UCSD-AML1 (cell line): ENCODE measurements around the gene TTC36.
"Not testable (repeated sequence)": the region's sequence is repeated elsewhere in the genome, so short reads cannot be mapped to it uniquely, and the experiment has no call there.

Experiments used
- DNase-seq: peaks from one replicate; lab custom pipeline; 2025; ENCODE audit not compliant: unreplicated experiment; lab: John Stamatoyannopoulos, UW

The TTC36 gene, protein sequence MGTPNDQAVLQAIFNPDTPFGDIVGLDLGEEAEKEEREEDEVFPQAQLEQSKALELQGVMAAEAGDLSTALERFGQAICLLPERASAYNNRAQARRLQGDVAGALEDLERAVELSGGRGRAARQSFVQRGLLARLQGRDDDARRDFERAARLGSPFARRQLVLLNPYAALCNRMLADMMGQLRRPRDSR

DNA sequence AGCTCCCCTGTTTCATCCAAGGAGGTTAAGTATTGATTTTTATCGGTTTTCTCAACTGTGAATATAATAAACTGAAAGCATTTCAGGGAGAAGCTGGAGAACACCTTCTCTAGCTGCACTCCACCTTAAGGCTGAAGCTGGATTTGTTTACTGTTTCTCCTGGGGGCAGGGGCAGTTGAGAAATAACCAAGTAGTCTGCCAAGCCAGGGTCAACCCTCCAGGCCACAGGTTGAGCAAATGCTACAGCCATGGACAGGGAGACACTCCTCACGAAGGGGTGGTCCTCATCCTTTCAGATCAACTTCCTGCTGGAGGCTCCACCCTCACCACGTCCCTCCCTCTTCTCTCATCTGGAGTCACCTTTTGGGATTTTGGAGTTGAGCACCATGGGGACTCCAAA lies at the start of gene TTC36:
TSS of gene TTC36 (plus strand) at position 366 of the 400 bp plus-strand sequence. CDS start at position 387, 21 bp downstream.
- DNase-seq = no peak

DNA sequence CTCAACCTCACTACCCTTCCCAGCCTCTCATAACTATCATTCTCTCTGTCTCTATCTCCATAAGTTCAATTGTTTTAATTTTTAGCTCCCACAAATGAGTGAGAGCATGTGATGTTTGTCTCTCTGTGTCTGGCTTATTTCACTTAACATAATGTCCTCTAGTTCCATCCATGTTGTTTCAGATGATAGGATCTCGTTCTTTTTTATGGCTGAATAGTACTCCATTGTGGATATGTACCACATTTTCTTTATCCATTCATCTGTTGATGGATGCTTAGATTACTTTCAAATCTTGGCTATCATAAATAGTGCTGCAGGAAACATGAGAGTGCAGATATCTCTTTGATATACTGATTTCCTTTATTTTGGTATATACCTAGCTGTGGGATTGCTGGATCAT lies 46.0 kb upstream of the TTC36 start:
- not testable (repeated sequence) for DNase-seq

DNA sequence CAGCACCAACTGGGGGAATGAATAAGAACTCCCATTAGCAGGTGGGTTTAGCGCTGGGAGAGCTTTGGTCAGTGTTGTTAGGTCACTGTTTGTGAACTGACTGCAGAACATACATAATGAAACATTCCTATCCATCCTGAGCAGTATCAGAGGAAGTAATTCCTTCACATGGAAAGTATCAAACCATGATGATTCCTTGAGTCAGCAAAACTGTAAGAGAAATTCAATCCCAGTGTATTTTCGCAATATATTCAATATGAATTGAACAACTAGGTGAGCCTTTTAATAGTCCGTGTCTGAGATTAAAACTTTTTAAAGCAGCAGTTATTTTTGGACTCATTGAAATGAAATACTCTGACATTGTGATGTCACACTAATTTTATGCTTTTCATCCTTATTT lies 42.9 kb upstream of the TTC36 start:
- no peak for DNase-seq

DNA sequence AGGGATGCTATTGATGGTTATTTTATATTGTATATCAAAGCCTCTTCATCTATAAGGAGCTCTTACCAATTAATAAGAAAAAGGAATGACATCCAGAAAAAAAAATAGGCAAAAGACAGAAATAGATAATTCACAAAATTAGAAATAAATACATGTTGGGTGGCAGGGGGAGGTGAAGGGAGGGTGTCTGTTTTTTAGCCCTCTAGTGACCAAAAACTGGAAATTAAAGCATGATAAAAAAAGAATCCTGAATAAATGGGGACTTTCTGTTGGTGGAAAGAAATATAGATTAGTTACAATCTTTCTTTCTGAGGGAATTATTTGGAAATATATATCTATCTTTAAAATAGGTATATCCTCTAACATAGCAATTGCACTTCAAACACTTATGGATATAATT lies 42.0 kb upstream of the TTC36 start:
- DNase-seq = no peak

DNA sequence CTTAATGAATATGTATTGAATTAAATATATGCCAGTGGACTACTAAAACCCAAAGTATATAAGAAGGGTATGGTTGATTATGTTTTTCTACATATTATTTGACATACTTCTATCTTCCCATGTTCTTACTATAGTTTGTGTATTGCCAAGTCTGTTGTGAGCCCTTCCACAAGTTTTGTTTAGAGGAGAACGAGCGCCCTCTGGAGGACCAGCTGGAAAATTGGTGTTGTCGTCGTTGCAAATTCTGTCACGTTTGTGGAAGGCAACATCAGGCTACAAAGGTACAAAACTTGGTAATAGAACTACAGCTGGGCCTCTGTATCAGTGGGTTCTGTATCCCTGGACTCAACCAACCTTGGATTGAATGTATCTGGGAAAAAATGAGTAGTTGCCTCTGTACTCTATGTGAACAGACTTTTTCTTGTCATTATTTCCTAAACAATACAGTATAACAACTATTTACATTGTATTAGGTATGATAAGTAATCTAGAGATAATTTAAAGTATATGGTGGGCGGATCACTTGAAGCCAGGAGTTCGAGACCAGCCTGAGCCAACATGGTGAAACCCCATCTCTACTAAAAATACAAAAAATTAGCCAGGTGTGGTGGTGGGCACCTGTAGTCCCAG lies 38.7 kb upstream of the TTC36 start:
- DNase-seq = peak; percentile 52

DNA sequence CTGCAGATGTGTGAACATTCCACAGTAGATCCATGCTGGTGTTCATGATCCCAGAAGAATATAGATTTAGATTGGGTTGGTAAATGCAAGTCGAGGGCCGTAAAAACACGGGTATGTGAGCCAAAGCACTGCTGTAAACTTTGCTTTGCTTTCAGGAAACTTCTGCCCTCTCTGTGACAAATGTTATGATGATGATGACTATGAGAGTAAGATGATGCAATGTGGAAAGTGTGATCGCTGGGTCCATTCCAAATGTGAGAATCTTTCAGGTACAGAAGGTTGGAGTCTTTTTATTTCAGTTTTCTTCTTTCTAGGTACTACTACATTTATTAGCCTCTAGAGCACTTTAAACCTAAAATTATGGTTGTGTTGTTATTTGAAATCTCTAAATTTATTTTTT lies 36.2 kb upstream of the TTC36 start:
- DNase-seq = no peak

DNA sequence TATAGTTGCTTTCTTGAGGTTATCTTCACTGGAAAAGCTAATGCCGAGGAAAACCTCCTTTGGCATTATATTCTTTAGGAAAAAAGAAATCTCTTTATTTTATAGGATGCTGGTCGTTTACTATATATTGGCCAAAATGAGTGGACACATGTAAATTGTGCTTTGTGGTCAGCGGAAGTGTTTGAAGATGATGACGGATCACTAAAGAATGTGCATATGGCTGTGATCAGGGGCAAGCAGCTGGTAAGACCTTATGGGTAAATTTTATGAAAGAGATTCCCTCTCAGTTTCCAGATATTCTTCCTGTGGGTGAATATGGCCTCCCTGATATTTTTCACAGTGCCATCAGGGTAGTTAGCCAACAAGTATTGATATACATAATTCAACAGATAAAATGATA lies 29.4 kb upstream of the TTC36 start:
- DNase-seq = no peak

DNA sequence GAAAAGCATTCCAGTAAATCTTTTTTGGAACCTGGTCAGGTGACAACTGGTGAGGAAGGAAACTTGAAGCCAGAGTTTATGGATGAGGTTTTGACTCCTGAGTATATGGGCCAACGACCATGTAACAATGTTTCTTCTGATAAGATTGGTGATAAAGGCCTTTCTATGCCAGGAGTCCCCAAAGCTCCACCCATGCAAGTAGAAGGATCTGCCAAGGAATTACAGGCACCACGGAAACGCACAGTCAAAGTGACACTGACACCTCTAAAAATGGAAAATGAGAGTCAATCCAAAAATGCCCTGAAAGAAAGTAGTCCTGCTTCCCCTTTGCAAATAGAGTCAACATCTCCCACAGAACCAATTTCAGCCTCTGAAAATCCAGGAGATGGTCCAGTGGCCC lies 24.1 kb upstream of the TTC36 start:
- no peak for DNase-seq

DNA sequence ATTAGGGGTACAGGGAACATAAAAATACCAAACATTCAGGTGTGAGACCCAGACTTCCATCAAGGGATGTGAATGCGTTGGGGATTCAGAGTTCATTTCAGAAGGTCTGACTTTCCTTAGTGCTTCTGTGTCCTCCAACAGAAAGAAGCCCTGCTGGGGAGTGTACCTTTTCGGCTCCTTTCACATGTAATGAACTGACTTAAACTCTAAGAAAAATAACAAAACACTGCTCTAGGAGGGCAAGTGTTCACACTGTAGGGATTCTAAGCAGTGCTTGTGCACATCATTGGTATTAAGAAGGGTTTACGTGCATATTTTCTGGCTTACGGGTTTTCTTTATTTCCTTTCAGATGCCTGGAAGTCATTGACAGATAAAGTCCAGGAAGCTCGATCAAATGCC lies 15.7 kb upstream of the TTC36 start:
- DNase-seq = no peak

DNA sequence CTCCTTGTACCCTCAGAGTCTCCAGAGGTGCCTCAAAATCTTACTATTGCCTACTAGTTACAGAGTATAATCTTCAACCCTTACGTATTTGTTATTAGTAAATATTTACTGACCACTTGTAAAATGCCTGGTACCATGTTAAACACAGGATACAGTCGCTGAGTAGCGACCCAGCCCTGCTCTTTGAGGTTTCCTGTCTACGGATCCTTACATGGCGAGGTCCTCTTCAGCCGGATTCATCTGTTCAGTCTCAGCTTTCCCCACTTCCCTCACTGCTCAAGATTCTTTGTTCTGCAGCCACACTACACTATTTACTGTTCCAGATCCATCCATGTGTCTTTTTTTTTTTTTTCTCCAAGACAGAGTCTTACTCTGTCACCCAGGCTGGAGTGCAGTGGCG lies 13.2 kb upstream of the TTC36 start:
- DNase-seq = peak; percentile 55

DNA sequence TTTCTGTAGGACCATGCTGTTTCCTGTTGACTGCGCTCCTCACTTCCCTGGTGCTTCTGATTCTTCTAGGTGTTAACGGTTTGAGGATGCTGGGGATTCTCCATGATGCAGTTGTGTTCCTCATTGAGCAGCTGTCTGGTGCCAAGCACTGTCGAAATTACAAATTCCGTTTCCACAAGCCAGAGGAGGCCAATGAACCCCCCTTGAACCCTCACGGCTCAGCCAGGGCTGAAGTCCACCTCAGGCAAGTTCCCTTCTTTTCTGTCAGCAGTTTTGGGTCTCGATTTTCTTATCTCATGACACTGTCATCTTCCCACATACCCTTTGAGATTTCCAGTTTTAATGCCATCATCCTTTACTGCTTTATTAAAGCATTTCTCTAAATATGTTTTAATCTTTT lies 7.7 kb upstream of the TTC36 start:
- no peak for DNase-seq

DNA sequence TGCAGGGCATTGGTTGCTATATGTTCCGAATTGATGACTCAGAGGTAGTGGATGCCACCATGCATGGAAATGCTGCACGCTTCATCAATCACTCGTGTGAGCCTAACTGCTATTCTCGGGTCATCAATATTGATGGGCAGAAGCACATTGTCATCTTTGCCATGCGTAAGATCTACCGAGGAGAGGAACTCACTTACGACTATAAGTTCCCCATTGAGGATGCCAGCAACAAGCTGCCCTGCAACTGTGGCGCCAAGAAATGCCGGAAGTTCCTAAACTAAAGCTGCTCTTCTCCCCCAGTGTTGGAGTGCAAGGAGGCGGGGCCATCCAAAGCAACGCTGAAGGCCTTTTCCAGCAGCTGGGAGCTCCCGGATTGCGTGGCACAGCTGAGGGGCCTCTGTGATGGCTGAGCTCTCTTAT lies 5.4 kb upstream of the TTC36 start:
- DNase-seq = no peak

DNA sequence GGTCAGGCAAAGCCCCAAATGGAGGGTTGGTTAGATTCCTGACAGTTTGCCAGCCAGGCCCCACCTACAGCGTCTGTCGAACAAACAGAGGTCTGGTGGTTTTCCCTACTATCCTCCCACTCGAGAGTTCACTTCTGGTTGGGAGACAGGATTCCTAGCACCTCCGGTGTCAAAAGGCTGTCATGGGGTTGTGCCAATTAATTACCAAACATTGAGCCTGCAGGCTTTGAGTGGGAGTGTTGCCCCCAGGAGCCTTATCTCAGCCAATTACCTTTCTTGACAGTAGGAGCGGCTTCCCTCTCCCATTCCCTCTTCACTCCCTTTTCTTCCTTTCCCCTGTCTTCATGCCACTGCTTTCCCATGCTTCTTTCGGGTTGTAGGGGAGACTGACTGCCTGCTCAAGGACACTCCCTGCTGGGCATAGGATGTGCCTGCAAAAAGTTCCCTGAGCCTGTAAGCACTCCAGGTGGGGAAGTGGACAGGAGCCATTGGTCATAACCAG lies 4.7 kb upstream of the TTC36 start:
- DNase-seq = no peak

DNA sequence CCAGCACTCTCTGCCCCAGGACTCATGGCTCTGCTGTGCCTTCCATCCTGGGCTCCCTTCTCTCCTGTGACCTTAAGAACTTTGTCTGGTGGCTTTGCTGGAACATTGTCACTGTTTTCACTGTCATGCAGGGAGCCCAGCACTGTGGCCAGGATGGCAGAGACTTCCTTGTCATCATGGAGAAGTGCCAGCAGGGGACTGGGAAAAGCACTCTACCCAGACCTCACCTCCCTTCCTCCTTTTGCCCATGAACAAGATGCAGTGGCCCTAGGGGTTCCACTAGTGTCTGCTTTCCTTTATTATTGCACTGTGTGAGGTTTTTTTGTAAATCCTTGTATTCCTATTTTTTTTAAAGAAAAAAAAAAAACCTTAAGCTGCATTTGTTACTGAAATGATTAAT lies 2.9 kb upstream of the TTC36 start:
- DNase-seq = peak; percentile 36

DNA sequence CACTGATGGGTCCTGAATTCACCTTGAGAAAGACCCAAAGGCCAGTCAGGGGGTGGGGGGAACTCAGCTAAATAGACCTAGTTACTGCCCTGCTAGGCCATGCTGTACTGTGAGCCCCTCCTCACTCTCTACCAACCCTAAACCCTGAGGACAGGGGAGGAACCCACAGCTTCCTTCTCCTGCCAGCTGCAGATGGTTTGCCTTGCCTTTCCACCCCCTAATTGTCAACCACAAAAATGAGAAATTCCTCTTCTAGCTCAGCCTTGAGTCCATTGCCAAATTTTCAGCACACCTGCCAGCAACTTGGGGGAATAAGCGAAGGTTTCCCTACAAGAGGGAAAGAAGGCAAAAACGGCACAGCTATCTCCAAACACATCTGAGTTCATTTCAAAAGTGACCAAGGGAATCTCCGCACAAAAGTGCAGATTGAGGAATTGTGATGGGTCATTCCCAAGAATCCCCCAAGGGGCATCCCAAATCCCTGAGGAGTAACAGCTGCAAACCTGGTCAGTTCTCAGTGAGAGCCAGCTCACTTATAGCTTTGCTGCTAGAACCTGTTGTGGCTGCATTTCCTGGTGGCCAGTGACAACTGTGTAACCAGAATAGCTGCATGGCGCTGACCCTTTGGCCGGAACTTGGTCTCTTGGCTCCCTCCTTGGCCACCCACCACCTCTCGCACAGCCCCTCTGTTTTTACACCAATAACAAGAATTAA lies 2.4 kb upstream of the TTC36 start:
- peak; percentile 35 for DNase-seq

DNA sequence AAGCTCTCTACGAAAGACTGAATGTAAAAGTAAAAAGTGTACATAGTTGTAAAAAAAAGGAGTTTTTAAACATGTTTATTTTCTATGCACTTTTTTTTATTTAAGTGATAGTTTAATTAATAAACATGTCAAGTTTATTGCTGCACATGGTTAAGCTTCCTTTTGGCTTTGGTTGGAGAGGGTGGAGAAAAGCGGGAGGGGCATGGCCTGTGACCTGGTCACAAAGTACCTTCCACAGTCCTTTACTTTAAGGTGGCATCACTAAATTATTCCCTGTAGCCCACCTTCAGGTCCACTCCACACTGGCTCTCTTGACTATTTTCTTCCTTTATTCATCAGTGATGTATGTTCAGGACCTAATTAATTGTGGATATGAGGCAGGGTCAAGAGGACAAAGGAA lies 586 bp upstream of the TTC36 start:
- DNase-seq = no peak

DNA sequence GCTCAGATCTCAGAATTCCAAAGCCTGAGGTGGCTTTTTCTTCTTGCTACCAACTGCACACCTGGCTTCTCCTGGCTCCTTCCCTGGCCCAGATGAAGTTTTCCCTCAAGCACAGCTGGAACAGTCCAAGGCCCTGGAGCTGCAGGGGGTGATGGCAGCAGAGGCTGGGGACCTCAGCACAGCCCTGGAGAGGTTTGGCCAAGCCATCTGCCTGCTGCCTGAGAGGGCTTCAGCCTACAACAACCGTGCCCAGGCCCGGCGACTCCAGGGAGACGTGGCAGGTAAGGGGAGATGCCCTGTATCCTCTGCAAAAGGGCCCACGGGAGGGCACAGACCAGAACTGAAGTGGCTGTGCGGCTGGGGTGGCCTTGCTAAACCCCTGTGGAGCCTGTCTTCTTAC lies 1.2 kb downstream of the TTC36 start:
- DNase-seq = no peak

DNA sequence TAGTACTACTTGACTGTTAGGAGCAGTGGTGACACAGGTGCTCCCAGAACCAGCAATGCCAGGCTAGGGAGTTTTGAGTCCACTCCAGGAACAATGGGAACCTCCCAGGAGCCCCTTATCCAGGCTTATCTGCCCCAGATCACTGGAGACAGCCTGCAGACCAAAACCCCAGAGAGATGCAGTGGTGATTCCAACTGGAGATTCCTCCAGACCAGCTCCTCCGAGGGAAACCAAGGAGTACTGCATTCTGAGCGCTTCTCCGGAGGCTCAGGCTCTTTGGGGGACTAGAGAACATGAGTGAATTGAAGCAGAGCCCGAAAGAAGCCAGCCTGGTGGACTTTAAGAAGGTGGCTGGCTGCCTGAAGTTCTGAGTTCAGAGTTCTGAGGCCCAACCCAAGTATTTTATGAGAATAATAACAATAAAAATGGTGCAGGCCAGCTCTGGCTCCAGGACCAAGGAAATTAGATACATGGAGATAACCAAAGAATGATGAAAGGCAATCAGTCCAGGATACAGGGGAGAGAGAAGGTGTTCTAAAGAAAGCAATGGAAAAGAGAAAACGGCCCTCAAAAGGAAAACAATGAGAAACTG lies 2.4 kb downstream of the TTC36 start:
- DNase-seq = no peak

DNA sequence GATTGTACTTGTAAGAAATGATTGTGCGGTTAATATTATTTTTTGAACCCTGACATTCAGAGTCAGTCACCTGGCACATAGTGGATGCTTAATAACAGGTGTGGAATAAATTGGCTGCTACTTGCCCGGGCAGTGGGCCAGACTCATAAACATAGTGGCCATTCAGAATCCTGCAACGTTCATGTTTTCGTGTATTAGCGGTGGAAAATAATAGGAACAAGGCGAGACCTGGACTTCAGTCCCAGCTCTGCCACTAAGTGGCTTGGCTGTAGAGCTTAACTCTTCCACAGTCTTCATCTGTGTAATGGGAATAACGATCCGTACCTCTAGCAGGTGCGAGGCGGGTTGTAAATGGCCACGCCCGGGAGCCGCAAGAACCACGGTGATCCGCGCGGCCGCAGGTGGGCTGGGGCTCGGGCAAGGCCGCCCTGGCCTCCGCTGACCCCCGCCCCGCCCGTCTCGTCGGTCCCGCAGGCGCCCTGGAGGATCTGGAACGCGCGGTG lies 3.0 kb downstream of the TTC36 start:
- DNase-seq = no peak

DNA sequence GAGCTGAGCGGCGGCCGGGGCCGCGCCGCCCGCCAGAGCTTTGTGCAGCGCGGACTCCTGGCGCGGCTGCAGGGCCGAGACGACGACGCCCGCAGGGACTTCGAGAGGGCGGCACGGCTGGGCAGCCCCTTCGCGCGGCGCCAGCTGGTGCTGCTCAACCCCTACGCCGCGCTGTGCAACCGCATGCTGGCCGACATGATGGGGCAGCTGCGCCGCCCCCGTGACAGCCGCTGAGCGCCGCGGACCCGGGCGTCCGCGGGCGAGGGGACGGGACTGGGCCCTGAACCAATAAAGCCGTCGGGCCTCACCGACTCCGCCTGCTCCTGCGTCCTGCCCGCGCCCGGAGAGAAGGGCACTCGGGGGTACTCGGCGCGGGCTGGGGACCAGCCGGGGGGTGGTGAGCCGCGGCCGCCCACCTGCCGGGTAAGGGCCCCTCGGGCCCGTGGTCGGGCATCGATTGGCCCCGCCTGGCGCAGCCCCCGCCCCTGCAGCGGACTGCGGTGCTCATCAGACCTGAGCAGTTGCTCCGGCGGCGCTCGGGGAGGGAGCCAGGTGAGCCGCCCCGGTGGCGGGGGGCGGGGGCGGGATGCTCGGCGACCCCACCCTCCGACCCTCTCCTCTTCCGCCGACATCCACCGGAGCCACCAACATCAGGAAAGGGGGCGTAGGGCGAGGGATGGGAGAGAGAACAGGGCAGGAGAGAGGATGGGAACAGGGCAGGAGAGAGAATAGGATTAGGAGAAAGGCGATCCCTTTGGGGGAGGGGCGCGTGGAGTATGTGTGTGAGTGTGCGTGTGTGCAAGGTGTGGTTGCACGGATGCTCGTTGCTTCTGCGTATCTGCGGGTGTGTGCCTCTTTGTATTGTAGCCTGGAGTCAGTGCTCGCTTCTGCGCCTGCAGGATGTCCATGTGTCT lies 3.7 kb downstream of the TTC36 start, which contains the start of gene TMEM25:
TSS of gene TMEM25 (plus strand) at position 510 of the 914 bp plus-strand sequence. CDS start 610 bp downstream, outside the sequence.
- peak; percentile 78 for DNase-seq
